ENCODE data around the gene GALK1. TPM values are rescaled to one million over a fixed set of nuclear protein-coding genes. Genes with fewer than 3 reads are reported as not detected.

The GALK1 gene
- total and polyA plus RNA-seq, 2 of the 13 experiments (the other 11 are each of a cell fraction or from before 2014, with no cell fraction given) = 59.9 to 93.6 TPM

GRCh38 chr17:75779250-75779986, 14.4 kb upstream of the GALK1 start (continued):
- TF ChIP-seq ZBED4 (CRISPR knock-in tag; IDR thresholded peaks at IDR 0.05; ENCODE audit: borderline replicate concordance) = peak; percentile 73
- no peak for TF ChIP-seq JUN (CRISPR knock-in tag; IDR thresholded peaks at IDR 0.05)
- 0 out of 2 replicates have a peak, but pooled peaks have one; percentile 70 for TF ChIP-seq FOXA3 (CRISPR knock-in tag; IDR thresholded peaks at IDR 0.05)
- TF ChIP-seq NR2F6 (IDR thresholded peaks at IDR 0.05) = no peak
- 0 out of 2 replicates have a peak, but pooled peaks have one; percentile 34 for TF ChIP-seq NR2F6 (CRISPR knock-in tag; IDR thresholded peaks at IDR 0.05)
- TF ChIP-seq PTBP1 (IDR thresholded peaks at IDR 0.05; ENCODE audit: low read depth, low read length, poor library complexity, severe bottlenecking) = no peak
- TF ChIP-seq ZNF121 (CRISPR knock-in tag; IDR thresholded peaks at IDR 0.05) = no peak; the same call in 1 of the 2 replicates
- TF ChIP-seq ESRRA (CRISPR knock-in tag; IDR thresholded peaks at IDR 0.05; ENCODE audit: low read depth) = no peak
- no peak for TF ChIP-seq HMGA1 (CRISPR knock-in tag; conservative IDR thresholded peaks at IDR 0.05)
- 0 out of 2 replicates have a peak, but pooled peaks have one; percentile 25 for TF ChIP-seq ZNF432 (CRISPR knock-in tag; IDR thresholded peaks at IDR 0.05; ENCODE audit: borderline replicate concordance)
- TF ChIP-seq KAT8 (CRISPR knock-in tag; IDR thresholded peaks at IDR 0.05) = peak; percentile 94
- peak; percentile 98 for TF ChIP-seq RBM22 (optimal IDR thresholded peaks at IDR 0.05; ENCODE audit: low read length)
- TF ChIP-seq ZNF710 (CRISPR knock-in tag; IDR thresholded peaks at IDR 0.05; ENCODE audit: borderline replicate concordance) = peak; percentile 58; the same call in 1 of the 2 replicates
- TF ChIP-seq HINFP (CRISPR knock-in tag; IDR thresholded peaks at IDR 0.05; ENCODE audit: low read depth) = peak; percentile 78; the same call in 1 of the 2 replicates
- no peak; the same call in 1 of the 2 replicates for TF ChIP-seq ZNF639 (CRISPR knock-in tag; conservative IDR thresholded peaks at IDR 0.05)
- 0 out of 2 replicates have a peak, but pooled peaks have one; percentile 68 for TF ChIP-seq CERS6 (CRISPR knock-in tag; IDR thresholded peaks at IDR 0.05)
- TF ChIP-seq ONECUT2 (CRISPR knock-in tag; IDR thresholded peaks at IDR 0.05) = peak; percentile 55; the same call in 1 of the 2 replicates
- TF ChIP-seq TGIF2 (CRISPR knock-in tag; IDR thresholded peaks at IDR 0.05) = peak; percentile 38; the same call in 1 of the 2 replicates

All from HepG2 (cell line).